ENCODE data around the gene POLR2E. TPM values are rescaled to one million over a fixed set of nuclear protein-coding genes. Genes with fewer than 3 reads are reported as not detected.

Gene POLR2E
- total RNA-seq, 1 experiment from 2014 or later = 261 TPM

GRCh38 chr19:1042689-1043511, 52.3 kb downstream of the POLR2E start:
- peaks cover 13 to 26% of the 10 kb centered on the region in 2 experiments for H3K4me1 Mint-ChIP-seq
- no peak overlapping the region for H3K18ac ChIP-seq (ENCODE audit: insufficient read length, low read depth, low read length)
- no peak overlapping the region for H4K8ac ChIP-seq (replicated peaks; ENCODE audit: insufficient read length, low read depth, low read length)
- no peaks in the 10 kb centered on the region; the same call in 1 of the 2 replicates for H3K4me1 ChIP-seq (ENCODE audit: insufficient read depth, low read length)
- no peak overlapping the region; a peak in 1 of 5 replicates for H3K4me3 Mint-ChIP-seq
- H4K20me1 ChIP-seq (ENCODE audit: control insufficient read depth, insufficient read depth, insufficient read length) = no peaks in the 10 kb centered on the region
- peak; percentile 26 for DNase-seq
- H3K79me2 ChIP-seq (ENCODE audit: insufficient read depth, low read length) = no peaks in the 10 kb centered on the region
- H2AK5ac ChIP-seq (ENCODE audit: insufficient read length, low read length) = no peak overlapping the region
- H3K27me3 ChIP-seq (ENCODE audit: insufficient read depth, low read length) = no peaks in the 10 kb centered on the region
- H3K9me3 ChIP-seq (ENCODE audit: control insufficient read depth, low read depth, low read length) = no peaks in the 10 kb centered on the region
- H2BK15ac ChIP-seq (ENCODE audit: low read depth, low read length) = no peak overlapping the region
- H3K4ac ChIP-seq (ENCODE audit: low read depth, low read length) = no peak overlapping the region
- H3T11ph ChIP-seq (ENCODE audit: low read length) = no peak overlapping the region
- TF ChIP-seq CTCF (conservative IDR thresholded peaks at IDR 0.05) = no peak
- H3K9me3 Mint-ChIP-seq = no peaks in the 10 kb centered on the region
- H3K27ac ChIP-seq (ENCODE audit: insufficient read length, low read depth, low read length) = no peak overlapping the region
- H3K23ac ChIP-seq (ENCODE audit: insufficient read length, low read depth, low read length) = no peak overlapping the region
- H2BK20ac ChIP-seq (ENCODE audit: low read depth, low read length, poor library complexity, severe bottlenecking) = no peak overlapping the region
- no peak overlapping the region for H3K9ac ChIP-seq (ENCODE audit: extremely low read depth, insufficient read length, low read length)
- H3K27me3 Mint-ChIP-seq (ENCODE audit: low read depth) = peaks cover 2% of the 10 kb centered on the region; the same call in 1 of the 2 replicates
- no peak overlapping the region for H2BK5ac ChIP-seq (ENCODE audit: insufficient read length, low read length)
- no peak overlapping the region for H3K27ac Mint-ChIP-seq
- H4K91ac ChIP-seq (ENCODE audit: insufficient read length, low read depth, low read length) = no peak overlapping the region
- no peaks in the 10 kb centered on the region for H3K79me1 ChIP-seq (ENCODE audit: insufficient read depth, low read depth, low read length, poor library complexity, severe bottlenecking)
- H2BK120ac ChIP-seq (ENCODE audit: low read depth, low read length, poor library complexity, severe bottlenecking) = no peak overlapping the region
- H4K5ac ChIP-seq (ENCODE audit: insufficient read length, low read depth, low read length) = no peak overlapping the region
- no CpG with 5 or more reads among the region's 23 CpGs for WGBS (ENCODE audit: extremely low coverage, insufficient read length, low lambda C conversion rate)
- peaks cover 9% of the 10 kb centered on the region for H3K23me2 ChIP-seq (ENCODE audit: insufficient read length, low read depth, low read length, poor library complexity, severe bottlenecking)
- H3K14ac ChIP-seq (ENCODE audit: insufficient read depth, low read length) = no peak overlapping the region
- H2AFZ ChIP-seq (ENCODE audit: low read length) = no peak overlapping the region
- H3K56ac ChIP-seq (ENCODE audit: insufficient read length, low read depth, low read length) = no peak overlapping the region
- no peak overlapping the region for H3K4me2 ChIP-seq (ENCODE audit: insufficient read depth, insufficient read length, low read length)
- peaks cover 6 to 27% (median 11%) of the 10 kb centered on the region in 3 experiments; a peak in 6 of 7 replicates for H3K36me3 Mint-ChIP-seq (ENCODE audit: insufficient read depth in 1 of 3, low read depth in 3 of 3)
- H2BK12ac ChIP-seq (ENCODE audit: insufficient read length, low read depth, low read length) = no peak overlapping the region
